Neuronal stem cell (in vitro differentiated cells): Measurements from ENCODE around the gene SYNJ2BP.

Experiments
- DNase-seq: peaks from one replicate; pipeline ENCODE4 v3.0.0-alpha.2; 2013; ENCODE audit warnings: low spot score
- H2AFZ ChIP-seq: one replicate; pipeline ENCODE4 v1.6.1; 2013; ENCODE audit warnings: mild to moderate bottlenecking, low read length, inconsistent platforms
- H2AK5ac ChIP-seq: 2 replicates; pipeline ENCODE4 v1.6.1; 2013; ENCODE audit warnings: low read depth, mild to moderate bottlenecking, inconsistent platforms, low read length, moderate library complexity, mixed read lengths
- H2BK120ac ChIP-seq: 2 replicates; pipeline ENCODE4 v1.6.1; 2013; ENCODE audit warnings: low read depth, mild to moderate bottlenecking, inconsistent platforms, low read length, moderate library complexity, mixed read lengths
- H2BK12ac ChIP-seq: one replicate; pipeline ENCODE4 v1.6.1; 2013; ENCODE audit warnings: low read length, inconsistent platforms
- H2BK15ac ChIP-seq: 2 replicates; pipeline ENCODE4 v1.6.1; 2013; ENCODE audit warnings: mild to moderate bottlenecking, low read length, inconsistent platforms, mixed read lengths
- H2BK5ac ChIP-seq: one replicate; pipeline ENCODE4 v1.6.1; 2013; ENCODE audit warnings: inconsistent platforms, mild to moderate bottlenecking, low read length, moderate library complexity
- H3K14ac ChIP-seq: one replicate; pipeline ENCODE4 v1.6.1; 2013; ENCODE audit warnings: low read length, inconsistent platforms
- H3K18ac ChIP-seq: 2 replicates; pipeline ENCODE4 v1.6.1; 2013; ENCODE audit warnings: low read length, inconsistent platforms
- H3K23ac ChIP-seq: 2 replicates; pipeline ENCODE4 v1.6.1; 2013; ENCODE audit warnings: low read depth, mild to moderate bottlenecking, mixed read lengths, low read length, inconsistent platforms; ENCODE audit not compliant: poor library complexity
- H3K27ac ChIP-seq: replicated peaks from 3 replicates; pipeline ENCODE4 v1.5.1; 2013; ENCODE audit warnings: low read length, inconsistent platforms
- H3K27me3 ChIP-seq, 3 experiments: 2 replicates each; pipeline ENCODE4 v1.6.1; 2013; ENCODE audit warnings: low read length in 3 of 3, mild to moderate bottlenecking in 2 of 3, inconsistent platforms in 1 of 3, low read depth in 1 of 3, mixed read lengths in 1 of 3, moderate library complexity in 1 of 3; ENCODE audit not compliant: control insufficient read depth in 3 of 3, insufficient read depth in 3 of 3
- H3K36me3 ChIP-seq, 2 donors: replicated peaks in 1 of 2; 2 replicates each; pipeline ENCODE4 v1.6.1; 2013; ENCODE audit warnings: low read length in 2 of 2; ENCODE audit not compliant: control insufficient read depth in 2 of 2, insufficient read depth in 2 of 2
- H3K4ac ChIP-seq: 2 replicates; pipeline ENCODE4 v1.6.1; 2013; ENCODE audit warnings: inconsistent platforms, mild to moderate bottlenecking, low read length, moderate library complexity
- H3K4me1 ChIP-seq, 2 donors: 1 replicate in 1 of 2; 2 replicates in 1 of 2; pipeline ENCODE4 v1.6.1; 2013; ENCODE audit warnings: low read length in 2 of 2, low read depth in 1 of 2; ENCODE audit not compliant: control insufficient read depth in 2 of 2, insufficient read depth in 1 of 2
- H3K4me2 ChIP-seq: one replicate; pipeline ENCODE4 v1.6.1; 2013; ENCODE audit warnings: mild to moderate bottlenecking, low read length, inconsistent platforms; ENCODE audit not compliant: insufficient read depth, poor library complexity, severe bottlenecking
- H3K4me3 ChIP-seq, 2 donors: 2 replicates each; pipeline ENCODE4 v1.5.1; 2013; ENCODE audit warnings: low read length in 2 of 2, mild to moderate bottlenecking in 2 of 2, inconsistent platforms in 1 of 2, moderate library complexity in 1 of 2
- H3K79me1 ChIP-seq: one replicate; pipeline ENCODE4 v1.6.1; 2013; ENCODE audit warnings: low read depth, mild to moderate bottlenecking, inconsistent platforms, low read length, moderate library complexity
- H3K9ac ChIP-seq: one replicate; pipeline ENCODE4 v1.6.1; 2013; ENCODE audit warnings: mild to moderate bottlenecking, low read depth, low read length, inconsistent platforms; ENCODE audit not compliant: poor library complexity
- H3K9me3 ChIP-seq, 2 donors: replicated peaks in 1 of 2; 2 replicates each; pipeline versions ENCODE3 to v1.6.1; 2013; ENCODE audit warnings: low read length in 2 of 2, mild to moderate bottlenecking in 2 of 2, inconsistent platforms in 1 of 2, low read depth in 1 of 2, mixed read lengths in 1 of 2, moderate library complexity in 1 of 2; ENCODE audit not compliant: control insufficient read depth in 2 of 2, insufficient read depth in 1 of 2
- H4K8ac ChIP-seq: one replicate; pipeline ENCODE4 v1.6.1; 2013; ENCODE audit warnings: low read depth, mild to moderate bottlenecking, inconsistent platforms, low read length, moderate library complexity
- H4K91ac ChIP-seq: one replicate; pipeline ENCODE4 v1.6.1; 2013; ENCODE audit warnings: low read length, low read depth, mild to moderate bottlenecking, inconsistent platforms; ENCODE audit not compliant: poor library complexity
- WGBS, 2 donors: extraction: QIAGEN DNeasy Blood & Tissue Kit; methylation state at CpG; one replicate each; pipeline ENCODE4 v1.1.7; 2013; ENCODE audit warnings: missing lambda C conversion rate in 2 of 2, mixed read lengths in 1 of 2; ENCODE audit not compliant: insufficient read length in 2 of 2, insufficient replicate concordance in 1 of 2; ENCODE audit errors: extremely low coverage in 2 of 2; 5-methylcytosine and 5-hydroxymethylcytosine counted together

SYNJ2BP gene

GRCh38 chr14:70394674-70395306, 22.1 kb downstream of the SYNJ2BP start:
- Histone ChIP-seq H3K27ac (no peak overlapping the region), H3K9me3 (peaks cover 0 to 4% of the 10 kb centered on the region in 2 donors), H3K23ac (no peak overlapping the region), H3K79me1 (peaks cover 9% of the 10 kb centered on the region), H2BK5ac (no peak overlapping the region), H3K4ac (no peak overlapping the region), H3K4me3 (no peak overlapping the region), H2AK5ac (no peak overlapping the region), H3K36me3 (peaks cover 0 to 11% of the 10 kb centered on the region in 2 donors), H3K27me3 (no peaks in the 10 kb centered on the region), H2BK15ac (no peak overlapping the region), H2AFZ (no peak overlapping the region), H2BK120ac (no peak overlapping the region), H3K14ac (no peak overlapping the region), H3K4me1 (peaks cover 0 to 3% of the 10 kb centered on the region in 2 donors), H4K91ac (no peak overlapping the region), H3K9ac (no peak overlapping the region), H4K8ac (no peak overlapping the region), H3K4me2 (no peak overlapping the region), H2BK12ac (no peak overlapping the region), H3K18ac (no peak overlapping the region)
- no peak for DNase-seq

GRCh38 chr14:70392676-70393075, 24.2 kb downstream of the SYNJ2BP start:
- Histone ChIP-seq H3K4ac (no peak overlapping the region), H4K8ac (no peak overlapping the region), H3K4me1 (peaks cover 0 to 3% of the 10 kb centered on the region in 2 donors), H2BK5ac (no peak overlapping the region), H3K4me2 (no peak overlapping the region), H3K9ac (no peak overlapping the region), H3K18ac (no peak overlapping the region), H3K9me3 (no peaks in the 10 kb centered on the region), H2BK120ac (no peak overlapping the region), H3K27ac (no peak overlapping the region), H2BK12ac (no peak overlapping the region), H3K36me3 (peaks cover 0 to 12% of the 10 kb centered on the region in 2 donors), H2BK15ac (no peak overlapping the region), H3K27me3 (no peaks in the 10 kb centered on the region), H3K79me1 (no peaks in the 10 kb centered on the region), H3K14ac (no peak overlapping the region), H4K91ac (no peak overlapping the region), H3K4me3 (no peak overlapping the region), H2AFZ (no peak overlapping the region), H3K23ac (no peak overlapping the region), H2AK5ac (no peak overlapping the region)
- no peak for DNase-seq
- no CpG with 5 or more reads among the region's 3 CpGs for WGBS, 2 donors

GRCh38 chr14:70391493-70392391, 25.1 kb downstream of the SYNJ2BP start:
- no peak overlapping the region for H3K18ac ChIP-seq
- no peak overlapping the region for H2BK12ac ChIP-seq
- no peak overlapping the region for H4K8ac ChIP-seq
- no peak overlapping the region for H3K4ac ChIP-seq
- H2BK120ac ChIP-seq: no peak overlapping the region
- no peak overlapping the region for H2BK5ac ChIP-seq
- no CpG with 5 or more reads among the region's 6 CpGs for WGBS, 2 donors
- H3K36me3 ChIP-seq: peaks cover 0 to 8% of the 10 kb centered on the region in 2 donors
- no peaks in the 10 kb centered on the region for H3K27me3 ChIP-seq
- H3K23ac ChIP-seq: no peak overlapping the region
- no peak overlapping the region for H4K91ac ChIP-seq
- H3K79me1 ChIP-seq: no peaks in the 10 kb centered on the region
- no peak overlapping the region for H3K14ac ChIP-seq
- no peak for DNase-seq
- peaks cover 0 to 3% of the 10 kb centered on the region in 2 donors for H3K4me1 ChIP-seq
- H3K27ac ChIP-seq: no peak overlapping the region
- H3K9ac ChIP-seq: no peak overlapping the region
- H3K9me3 ChIP-seq: no peaks in the 10 kb centered on the region
- H3K4me3 ChIP-seq: no peak overlapping the region
- no peak overlapping the region for H2AFZ ChIP-seq
- H2BK15ac ChIP-seq: no peak overlapping the region
- no peak overlapping the region for H3K4me2 ChIP-seq
- no peak overlapping the region for H2AK5ac ChIP-seq

- no CpG with 5 or more reads among the region's 2 CpGs for WGBS, 2 donors
- no peaks in the 10 kb centered on the region for H3K79me1 ChIP-seq
- no peaks in the 10 kb centered on the region for H3K9me3 ChIP-seq
- H3K4me2 ChIP-seq: no peak overlapping the region
- peaks cover 0 to 17% of the 10 kb centered on the region in 2 donors for H3K36me3 ChIP-seq
- H3K18ac ChIP-seq: no peak overlapping the region
- H2BK120ac ChIP-seq: no peak overlapping the region
- DNase-seq: no peak
- H4K8ac ChIP-seq: no peak overlapping the region
- H3K4ac ChIP-seq: no peak overlapping the region
- H3K9ac ChIP-seq: no peak overlapping the region
- H4K91ac ChIP-seq: no peak overlapping the region
- no peak overlapping the region for H3K23ac ChIP-seq
- no peaks in the 10 kb centered on the region for H3K27me3 ChIP-seq
- no peak overlapping the region for H2BK5ac ChIP-seq
- no peak overlapping the region for H3K27ac ChIP-seq
- no peak overlapping the region for H3K4me3 ChIP-seq
- no peak overlapping the region for H2AK5ac ChIP-seq
- no peak overlapping the region for H2BK15ac ChIP-seq
- no peak overlapping the region for H3K14ac ChIP-seq
- H2BK12ac ChIP-seq: no peak overlapping the region
- H2AFZ ChIP-seq: no peak overlapping the region
- no peaks in the 10 kb centered on the region for H3K4me1 ChIP-seq
Measured at GRCh38 chr14:70382536-70382935, 34.4 kb downstream of the SYNJ2BP start.
